Limb (tissue), 2 donors: ENCODE measurements around the gene AGAP6.
"Not testable (repeated sequence)": the region's sequence is repeated elsewhere in the genome, so short reads cannot be mapped to it uniquely, and the experiment has no call there.

ENCODE experiments used
- DNase-seq, 2 donors: peaks; one replicate each; pipeline ENCODE4 v3.0.0-alpha.2; 2016; ENCODE audit errors: extremely low spot score in 2 of 2

Gene AGAP6

DNA sequence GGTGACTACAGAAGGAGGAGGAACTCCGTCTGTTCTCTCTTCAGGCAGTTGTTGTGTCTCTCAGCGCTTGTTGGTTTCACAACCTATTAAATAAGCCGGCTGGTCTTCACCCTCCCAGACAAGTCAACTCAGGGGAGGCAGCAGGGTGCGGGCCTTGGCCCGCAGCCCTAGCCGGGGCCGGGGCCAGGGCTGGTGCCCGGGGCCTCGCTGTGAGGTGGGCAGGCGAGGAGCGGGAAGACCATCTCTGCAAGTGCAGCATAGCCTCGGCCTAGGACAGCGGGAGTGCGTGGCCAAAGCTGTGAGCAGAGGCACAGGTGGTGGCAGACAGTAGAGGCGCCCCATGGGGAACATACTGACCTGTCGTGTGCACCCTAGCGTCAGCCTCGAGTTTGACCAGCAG lies at the start of gene AGAP6:
AGAP6 (plus strand) TSS at position 31 of the 400 bp plus-strand sequence; CDS start at position 341, 310 bp downstream.
- DNase-seq, result not testable (repeated sequence)

DNA sequence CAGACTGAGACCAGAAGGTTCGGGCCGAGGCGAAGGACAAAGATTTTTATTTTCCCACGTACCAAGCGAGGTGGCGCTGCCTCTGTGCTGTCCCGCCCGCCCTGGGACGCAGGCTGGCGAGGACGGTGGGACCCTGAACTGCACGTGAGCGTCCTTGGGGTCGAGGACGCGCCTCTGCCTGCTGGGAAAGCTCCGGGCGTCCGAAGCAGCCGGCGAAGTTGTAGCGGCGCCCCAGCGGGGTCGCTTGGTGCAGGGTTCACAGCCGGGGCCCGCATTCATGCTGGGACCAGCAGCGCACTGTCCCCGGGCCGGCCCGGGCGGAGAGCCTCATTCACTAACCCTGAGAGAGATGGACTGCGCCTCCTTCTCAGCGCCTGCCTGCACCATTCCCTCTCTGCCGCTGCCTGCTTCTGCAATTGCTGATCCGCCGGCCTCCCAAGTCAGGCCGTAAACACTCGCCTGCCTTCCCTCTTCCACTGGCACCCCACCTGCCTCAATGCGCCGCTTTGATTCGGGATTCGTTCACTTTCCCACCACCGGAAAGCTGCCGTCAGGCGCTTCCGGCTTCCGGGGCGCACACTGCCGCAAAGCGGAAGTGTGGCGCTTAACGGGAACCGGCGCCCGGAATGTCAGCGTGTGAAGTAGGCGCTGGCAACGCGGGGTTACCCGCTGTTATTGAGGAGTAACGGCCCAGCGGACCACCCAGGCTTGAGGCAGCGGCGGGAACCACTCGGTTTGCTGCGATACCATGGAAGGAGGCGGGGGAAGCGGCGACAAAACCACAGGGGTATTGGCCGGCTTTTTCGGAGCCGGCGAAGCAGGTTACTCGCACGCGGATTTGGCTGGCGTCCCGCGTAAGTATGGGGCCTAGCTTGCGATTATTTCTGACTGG lies 46.5 kb upstream of the AGAP6 start, which contains the start of the genes PARG and TIMM23B:
PARG (minus strand) TSS at position 581 of the 892 bp plus-strand sequence; CDS start at position 279, 302 bp downstream.
TIMM23B (plus strand) TSS at position 607 of the 892 bp plus-strand sequence; CDS start at position 749, 142 bp downstream.
- DNase-seq, result peak; percentile 62 to 88

DNA sequence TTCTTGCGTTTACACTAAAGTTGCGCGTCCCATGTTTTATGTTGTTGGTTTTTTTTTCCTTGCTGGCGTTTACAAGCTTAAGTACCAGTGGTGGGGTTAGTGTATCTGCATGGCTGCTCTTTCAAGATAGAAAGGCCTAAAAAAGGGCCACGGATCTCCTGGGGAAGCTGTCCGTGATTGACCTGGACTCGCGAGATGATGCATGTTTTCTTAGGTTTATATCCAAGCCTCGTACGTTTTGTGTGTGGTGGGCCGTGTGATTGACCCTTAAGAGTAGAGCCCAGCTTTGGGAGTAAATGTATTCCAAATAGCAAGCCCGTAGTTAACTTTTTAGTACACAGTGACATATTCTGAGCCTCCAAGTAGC lies 45.9 kb upstream of the AGAP6 start:
- DNase-seq, result not testable (repeated sequence)

DNA sequence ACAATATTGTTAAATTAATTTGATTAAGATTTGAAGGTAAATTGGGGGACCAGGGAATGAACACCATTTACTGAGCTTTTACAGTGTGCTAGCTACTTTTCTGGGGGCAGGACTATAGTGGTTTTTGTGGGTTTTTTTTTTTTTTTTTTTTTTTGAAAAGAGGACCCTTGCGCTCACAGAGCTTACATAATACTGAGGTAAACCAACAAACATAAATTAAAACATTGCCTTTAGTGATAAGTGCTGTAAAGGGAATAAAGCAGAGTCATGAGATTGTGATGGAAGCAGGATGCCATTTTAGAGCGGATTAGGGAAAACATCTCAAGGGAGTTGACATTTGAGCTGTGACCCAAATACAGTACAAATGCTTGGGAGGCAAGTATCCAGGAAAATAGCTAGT lies 44.6 kb upstream of the AGAP6 start:
- DNase-seq, result not testable (repeated sequence)

DNA sequence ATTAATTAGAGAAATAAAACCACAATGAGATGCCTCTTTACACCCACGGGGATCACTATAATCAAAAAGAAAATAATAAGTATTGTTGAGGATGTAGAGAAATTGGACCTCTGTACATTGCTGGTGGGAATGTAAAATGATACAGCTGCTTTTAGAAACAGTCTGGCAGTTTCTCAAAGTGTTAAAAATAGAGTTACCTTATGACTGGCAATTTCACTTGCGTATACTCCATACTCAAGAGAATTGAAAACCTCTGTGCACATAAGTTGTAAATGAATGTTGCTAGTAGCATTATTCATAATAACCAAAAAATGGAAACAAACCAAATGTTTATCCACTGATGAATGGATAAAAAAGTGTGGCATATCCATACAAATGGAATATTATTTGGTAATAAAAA lies 40.1 kb upstream of the AGAP6 start:
- DNase-seq, result not testable (repeated sequence)

DNA sequence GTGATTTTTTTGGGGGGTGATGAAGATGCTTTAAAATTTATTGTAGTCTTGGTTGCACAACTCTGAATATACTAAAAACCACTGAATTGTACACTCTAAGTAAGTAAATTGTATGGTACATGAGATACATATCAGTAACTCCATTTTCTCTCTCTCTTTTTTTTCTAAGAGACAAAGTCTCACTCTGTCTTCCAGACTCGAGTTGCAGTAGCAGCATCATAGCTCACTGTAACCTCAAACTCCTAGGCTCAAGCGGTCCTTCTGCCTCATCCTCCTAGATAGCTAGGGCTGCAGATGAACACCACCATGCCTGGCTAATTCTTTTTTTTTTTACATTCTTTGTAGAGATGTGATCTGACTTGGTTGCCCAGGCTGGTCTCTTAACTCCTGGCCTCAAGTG lies 39.5 kb upstream of the AGAP6 start:
- not testable (repeated sequence) for DNase-seq

DNA sequence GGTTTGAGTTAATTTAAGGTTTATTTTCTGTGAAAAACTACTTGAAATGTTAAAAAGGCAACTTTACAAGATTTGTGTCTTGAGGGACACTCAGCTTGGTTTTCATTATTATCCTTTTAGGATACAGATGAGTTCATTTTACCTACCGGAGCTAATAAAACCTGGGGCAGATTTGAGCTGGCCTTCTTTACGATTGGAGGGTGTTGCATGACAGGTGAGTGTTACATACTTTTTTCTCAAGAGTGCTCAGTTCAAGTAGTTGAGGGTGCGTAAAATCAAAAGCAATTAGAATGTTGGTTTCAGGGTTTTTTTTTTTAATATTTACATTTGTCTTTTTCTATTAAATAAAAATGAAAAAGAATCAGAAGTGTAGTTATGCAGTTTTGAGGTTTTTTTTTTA lies 36.2 kb upstream of the AGAP6 start:
- DNase-seq, result not testable (repeated sequence)

DNA sequence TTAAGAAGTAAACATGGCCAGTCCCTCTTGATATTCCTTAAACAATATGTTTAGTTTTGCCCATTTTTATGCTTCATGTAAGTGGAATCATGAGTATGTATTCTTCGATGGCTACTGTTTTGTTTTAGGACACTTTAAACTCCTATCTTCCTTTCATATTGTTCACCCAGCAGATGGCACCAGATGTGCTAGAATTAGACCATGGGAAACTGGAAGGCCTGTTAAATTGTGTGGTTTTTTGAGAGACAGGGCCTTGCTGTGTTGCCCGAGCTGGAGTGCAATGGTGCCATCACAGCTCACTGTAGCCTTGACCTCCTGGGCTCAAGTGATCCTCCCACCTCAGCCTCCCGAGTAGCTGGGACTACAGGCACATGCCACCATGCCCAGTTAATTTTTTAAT lies 35.1 kb upstream of the AGAP6 start:
- DNase-seq, result not testable (repeated sequence)

DNA sequence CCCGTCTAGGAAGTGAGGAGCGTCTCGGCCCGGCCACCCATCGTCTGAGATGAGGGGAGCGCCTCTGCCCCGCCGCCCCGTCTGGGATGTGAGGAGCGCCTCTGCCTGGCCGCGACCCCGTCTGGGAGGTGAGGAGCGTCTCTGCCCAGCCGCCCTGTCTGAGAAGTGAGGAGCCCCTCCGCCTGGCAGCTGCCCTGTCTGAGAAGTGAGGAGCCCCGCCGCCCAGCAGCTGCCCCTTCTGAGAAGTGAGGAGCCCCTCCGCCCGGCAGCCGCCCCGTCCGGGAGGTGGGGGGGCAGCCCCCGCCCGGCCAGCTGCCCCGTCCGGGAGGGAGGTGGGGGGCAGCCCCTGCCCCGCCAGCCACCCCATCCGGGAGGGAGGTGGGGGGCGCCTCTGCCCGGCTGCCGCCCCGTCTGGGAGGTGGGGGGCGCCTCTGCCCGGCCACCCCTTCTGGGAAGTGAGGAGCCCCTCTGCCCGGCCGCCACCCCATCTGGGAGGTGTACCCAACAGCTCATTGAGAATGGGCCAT lies 17.8 kb upstream of the AGAP6 start:
- not testable (repeated sequence) for DNase-seq

DNA sequence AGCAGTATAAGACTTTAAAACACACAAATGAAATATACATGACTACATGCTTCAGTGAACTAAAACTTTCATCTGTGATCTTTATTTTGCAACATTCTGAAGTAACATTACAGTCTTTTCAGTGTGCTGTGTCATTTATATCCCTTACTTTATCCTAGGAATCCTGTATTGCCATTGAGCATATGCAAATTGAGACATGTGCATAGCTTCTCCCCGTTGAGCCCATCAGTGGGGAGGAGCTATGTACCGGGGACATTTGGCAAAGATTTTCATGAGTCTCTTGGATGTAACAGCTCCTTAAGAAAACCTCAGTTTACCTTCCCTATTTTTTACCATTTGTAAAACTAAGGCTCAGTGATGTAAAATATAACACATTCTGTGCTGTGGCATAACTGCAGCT lies 16.7 kb upstream of the AGAP6 start:
- DNase-seq, result not testable (repeated sequence)

DNA sequence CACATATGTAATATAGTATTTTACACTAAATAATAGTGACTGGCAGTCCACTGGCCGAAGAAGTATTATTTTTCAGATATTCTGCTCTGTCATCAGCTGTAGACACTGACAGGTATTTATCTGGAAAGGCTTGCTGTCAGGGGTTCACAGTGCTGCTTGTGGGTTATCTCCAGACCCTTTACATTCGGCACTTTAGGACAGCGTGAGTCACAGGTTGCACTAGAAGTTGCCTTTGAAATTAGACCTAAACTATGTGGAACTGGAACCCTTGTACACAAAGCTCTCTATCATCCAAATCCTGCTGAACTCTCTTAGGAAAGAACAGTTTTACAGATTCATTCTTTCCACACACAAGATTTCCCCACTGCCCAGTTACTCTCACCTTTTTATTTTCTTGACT lies 16.1 kb upstream of the AGAP6 start:
- DNase-seq, result not testable (repeated sequence)

DNA sequence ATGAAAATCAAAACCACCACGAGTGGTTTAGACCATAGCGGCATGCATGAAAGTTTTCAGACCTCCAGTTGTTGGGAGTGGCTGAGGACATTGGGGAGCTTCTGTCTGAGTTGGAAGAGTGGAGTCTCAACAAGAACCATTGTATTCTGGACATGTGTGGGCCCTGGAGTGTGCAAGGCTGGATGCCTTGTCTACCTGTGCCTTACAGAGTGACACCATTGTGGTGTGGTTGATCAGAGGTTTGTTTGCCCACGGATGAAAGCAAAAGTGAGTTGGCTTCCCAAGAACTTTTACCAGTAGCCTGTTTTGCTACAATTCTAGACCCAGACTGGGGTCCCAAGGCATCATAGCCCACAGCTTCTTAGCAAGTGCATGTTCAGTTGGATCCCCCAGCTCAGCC lies 10.4 kb upstream of the AGAP6 start:
- DNase-seq, result not testable (repeated sequence)

DNA sequence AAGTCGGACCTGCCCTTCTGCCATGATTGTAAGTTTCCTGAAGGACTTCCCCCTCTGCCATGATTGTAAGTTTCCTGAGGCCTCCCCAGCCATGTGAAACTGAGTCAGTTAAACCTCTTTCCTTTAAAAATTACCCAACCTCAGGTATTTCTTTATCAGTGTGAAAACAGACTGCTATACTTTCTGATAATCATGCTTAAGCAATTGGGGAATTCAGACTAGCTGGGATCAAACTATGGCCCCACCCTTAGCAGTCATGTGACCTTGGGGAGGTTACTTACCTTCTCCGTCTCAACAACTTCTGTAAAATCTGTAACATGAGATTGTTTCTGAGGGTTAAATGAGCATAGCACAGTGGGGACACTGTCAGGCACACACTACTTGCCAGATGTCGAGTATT lies 999 bp upstream of the AGAP6 start:
- not testable (repeated sequence) for DNase-seq

DNA sequence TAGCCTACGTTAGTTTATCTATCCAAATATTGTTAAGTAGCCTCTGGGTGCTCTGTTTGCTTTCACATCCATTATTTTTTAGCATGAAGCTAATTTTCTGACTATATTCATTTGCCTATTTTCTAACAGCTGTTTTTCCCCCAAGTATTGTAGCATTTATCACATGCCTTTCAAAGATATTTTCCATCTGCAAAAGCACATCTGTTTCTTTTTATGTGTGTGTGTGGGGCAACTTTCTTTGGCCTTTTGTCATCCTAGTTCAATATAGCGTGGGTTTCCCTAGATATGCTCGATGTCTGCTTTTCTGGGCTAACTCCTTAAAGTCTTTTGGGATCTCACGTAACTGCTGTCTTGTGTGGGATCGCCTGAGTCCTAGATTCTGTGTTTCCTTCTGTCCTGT lies 7.1 kb downstream of the AGAP6 start:
- not testable (repeated sequence) for DNase-seq

DNA sequence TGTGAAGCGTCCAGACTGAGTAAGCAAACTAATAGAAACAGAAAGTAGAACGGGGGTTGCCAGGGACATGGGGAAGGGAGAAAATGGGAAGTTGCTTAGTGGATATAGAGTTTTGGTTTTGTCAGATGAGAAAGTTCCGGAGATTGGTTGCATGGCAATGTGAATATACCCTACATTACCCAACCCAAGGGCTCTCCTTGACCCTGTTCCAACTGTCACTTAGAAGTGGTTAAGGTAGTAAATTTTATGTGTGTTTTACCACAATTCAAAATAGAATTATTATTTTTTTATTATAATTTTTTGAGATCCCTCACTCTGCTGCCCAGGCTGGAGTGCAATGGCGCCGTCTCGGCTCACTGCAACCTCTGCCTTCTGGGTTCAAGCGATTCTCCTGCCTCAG lies 25.8 kb downstream of the AGAP6 start:
- not testable (repeated sequence) for DNase-seq

DNA sequence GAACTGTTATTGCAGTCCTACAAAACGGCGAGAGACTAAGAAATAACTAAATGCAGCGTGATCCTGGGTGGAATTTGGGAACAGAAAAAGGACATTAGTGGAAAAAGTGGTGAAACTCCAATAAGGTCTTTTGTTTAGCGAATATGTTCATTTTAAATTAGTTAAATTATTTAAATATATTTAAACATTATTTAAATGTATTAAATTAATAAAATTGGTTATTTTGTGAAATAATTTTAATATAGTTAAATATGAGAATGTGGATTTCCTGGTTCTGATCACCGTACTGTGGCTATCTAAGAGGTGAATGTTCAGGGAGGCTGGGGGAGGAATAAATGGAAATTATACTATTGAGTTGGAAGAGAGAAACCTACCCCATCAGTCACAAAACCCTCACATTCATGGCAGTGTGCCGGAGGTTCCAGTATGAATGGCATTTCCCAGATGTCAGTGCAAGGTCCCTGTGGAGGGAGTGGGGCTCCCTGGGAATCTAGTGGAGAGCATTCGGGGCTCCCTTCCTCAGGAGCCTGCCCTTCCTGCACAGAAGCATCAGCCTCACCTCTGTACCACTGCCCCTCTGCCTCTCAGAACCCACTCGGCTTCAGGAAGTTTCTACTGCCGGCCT lies 27.5 kb downstream of the AGAP6 start:
- DNase-seq, result not testable (repeated sequence)

DNA sequence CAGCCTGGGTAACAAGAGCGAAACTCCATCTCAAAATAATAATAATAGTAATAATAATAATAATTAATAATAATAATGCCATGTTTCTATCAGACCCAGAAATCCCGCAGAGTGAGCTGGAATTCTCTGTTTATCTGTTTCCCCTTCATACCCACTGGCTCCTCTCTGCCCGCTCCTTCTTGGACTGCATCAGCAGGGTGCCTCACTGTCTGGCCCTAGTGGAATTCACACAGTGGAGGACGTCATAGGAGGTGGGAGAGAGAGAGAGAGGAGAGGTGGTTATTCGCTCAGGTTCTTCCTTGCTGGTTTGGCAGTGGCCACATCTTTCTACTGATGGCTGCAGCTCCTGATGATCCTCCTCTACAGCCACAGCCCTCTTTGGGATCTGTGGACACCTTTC lies 28.7 kb downstream of the AGAP6 start:
- not testable (repeated sequence) for DNase-seq

DNA sequence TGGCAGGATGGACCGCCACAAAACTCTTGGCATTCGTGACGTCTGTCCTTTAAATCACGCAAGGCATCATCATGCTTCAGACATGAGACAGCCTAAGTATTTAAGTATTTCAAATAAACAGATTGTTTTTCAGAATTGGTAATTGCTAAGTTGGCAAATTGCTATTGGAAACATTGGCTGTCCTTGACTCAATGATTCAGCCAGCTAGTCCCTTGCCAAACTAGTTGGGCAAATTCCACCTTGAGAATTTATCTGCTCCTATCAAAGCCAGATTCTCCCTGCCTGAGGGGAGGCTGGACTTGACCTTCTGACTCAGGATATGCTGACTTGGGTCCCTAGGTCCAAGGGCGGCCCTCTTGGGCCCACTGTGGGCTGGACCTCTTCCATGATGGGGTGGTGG lies 29.4 kb downstream of the AGAP6 start:
- not testable (repeated sequence) for DNase-seq

DNA sequence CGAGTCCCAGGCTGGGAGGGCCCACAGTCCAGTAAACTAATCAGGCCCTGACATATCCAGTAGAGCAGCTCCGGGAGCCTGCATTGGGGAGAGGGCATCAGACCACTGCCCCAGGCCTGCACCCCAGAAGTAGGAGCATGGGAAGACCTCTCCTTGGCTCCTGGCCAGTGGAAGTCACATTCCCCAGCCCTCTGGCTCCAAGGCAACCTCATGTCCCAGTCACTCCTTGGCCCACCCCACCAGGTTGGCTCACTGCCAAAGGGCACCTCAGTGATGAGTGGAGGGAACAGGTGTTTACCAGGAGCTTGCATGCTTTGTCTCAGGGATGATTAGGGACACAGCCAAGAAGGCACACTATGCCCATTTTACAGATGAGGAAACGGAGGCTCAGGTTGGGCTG lies 31.1 kb downstream of the AGAP6 start:
- not testable (repeated sequence) for DNase-seq

DNA sequence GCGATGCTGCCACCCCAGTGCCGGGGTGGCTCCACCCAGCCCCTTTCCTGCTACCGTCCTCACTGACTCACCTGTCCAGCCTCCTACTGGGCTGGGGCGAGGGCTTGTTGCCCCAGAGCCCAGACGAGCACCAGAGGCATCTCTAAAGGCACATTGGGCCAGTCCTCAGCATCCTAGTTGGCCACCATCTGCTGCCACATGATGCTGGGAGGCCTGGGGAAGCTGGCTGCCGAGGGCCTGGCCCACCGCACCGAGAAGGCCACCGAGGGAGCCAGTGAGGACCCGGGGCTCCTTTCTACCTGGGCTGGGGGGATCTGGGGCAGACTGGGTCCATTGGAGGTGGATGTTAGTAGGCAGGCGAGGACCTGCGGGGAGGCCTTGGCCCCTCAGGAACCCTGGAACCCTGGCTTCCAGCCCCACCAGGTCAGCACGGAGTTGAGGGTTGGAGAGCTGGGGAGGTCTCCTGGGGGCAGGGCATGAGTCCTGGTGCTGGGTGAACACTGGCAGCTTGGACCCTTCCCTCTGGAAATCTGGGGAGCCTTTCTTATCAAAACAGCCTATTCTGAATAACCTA lies 32.3 kb downstream of the AGAP6 start:
- DNase-seq, result not testable (repeated sequence)

DNA sequence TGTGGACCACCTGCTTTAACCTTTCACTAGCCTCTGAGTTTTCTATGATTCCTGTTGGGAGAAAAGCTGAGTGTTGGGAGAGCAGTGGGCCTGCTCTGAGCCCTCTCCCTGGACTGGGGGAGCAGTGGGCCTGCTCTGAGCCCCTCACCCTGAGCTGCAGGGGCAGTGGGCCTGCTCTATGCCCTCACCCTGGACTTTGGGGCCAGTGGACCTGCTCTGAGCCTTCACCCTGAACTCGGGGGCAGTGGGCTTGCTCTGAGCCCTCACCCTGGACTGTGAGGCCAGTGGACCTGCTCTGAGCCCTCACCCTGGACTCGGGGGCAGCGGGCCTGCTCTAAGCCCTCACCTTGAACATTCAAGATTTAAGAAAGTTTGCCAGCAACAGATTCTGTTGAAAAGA lies 33.4 kb downstream of the AGAP6 start:
- DNase-seq, result no peak
